Spinal cord (tissue), 10 donors: Measurements from ENCODE around the gene ADI1. TPM values are rescaled to one million over a fixed set of nuclear protein-coding genes. Genes with fewer than 3 reads are reported as not detected.

ENCODE experiments used
- DNase-seq, 6 donors: peaks; one replicate each; pipeline versions ENCODE4 v3.0.0 to v3.0.0-alpha.2; 2013 to 2015; ENCODE audit warnings: low spot score in 6 of 6, low read depth in 4 of 6
- H3K27ac ChIP-seq: one replicate; pipeline ENCODE4 v1.5.1; 2013; ENCODE audit warnings: low read depth, low read length, control low read depth
- H3K27me3 ChIP-seq: one replicate; pipeline ENCODE4 v1.6.1; 2013; ENCODE audit warnings: low read length; ENCODE audit not compliant: control insufficient read depth, insufficient read depth
- H3K36me3 ChIP-seq: one replicate; pipeline ENCODE4 v1.6.1; 2013; ENCODE audit warnings: low read length; ENCODE audit not compliant: control insufficient read depth, insufficient read depth
- H3K4me1 ChIP-seq: one replicate; pipeline ENCODE4 v1.6.1; 2013; ENCODE audit warnings: low read length; ENCODE audit not compliant: control insufficient read depth, insufficient read depth
- H3K4me3 ChIP-seq: one replicate; pipeline ENCODE4 v1.5.1; 2013; ENCODE audit warnings: low read depth, low read length, control low read depth
- H3K9me3 ChIP-seq: one replicate; pipeline ENCODE4 v1.6.1; 2013; ENCODE audit warnings: low read length; ENCODE audit not compliant: control insufficient read depth, insufficient read depth
- WGBS: methylation state at CpG from one replicate; pipeline ENCODE4 v1.1.5; 2013; ENCODE audit warnings: missing lambda C conversion rate; ENCODE audit not compliant: insufficient coverage; 5-methylcytosine and 5-hydroxymethylcytosine counted together
- polyA plus RNA-seq, 2 donors: library from polyadenylated mRNA; unstranded; fragments of 120-200 nt; gene quantifications; one replicate each; pipeline ENCODE4 v1.2.1, GENCODE V29; 2013; ENCODE audit not compliant: insufficient read length in 2 of 2
- total RNA-seq, 2 donors: library from RNA; depleted of rRNA in 1 of 2; stranded (reverse); fragments of 120-200 nt in 1 of 2; fragments of >200 nt in 1 of 2; gene quantifications; one replicate each; pipeline versions ENCODE4 v1.2.3 to v1.2.4, GENCODE V29; 2013 to 2014
- donor health status: healthy.

The ADI1 gene
- total and polyA plus RNA-seq, 4 donors: 28.8 to 84.4 (median 43.1) TPM

DNA sequence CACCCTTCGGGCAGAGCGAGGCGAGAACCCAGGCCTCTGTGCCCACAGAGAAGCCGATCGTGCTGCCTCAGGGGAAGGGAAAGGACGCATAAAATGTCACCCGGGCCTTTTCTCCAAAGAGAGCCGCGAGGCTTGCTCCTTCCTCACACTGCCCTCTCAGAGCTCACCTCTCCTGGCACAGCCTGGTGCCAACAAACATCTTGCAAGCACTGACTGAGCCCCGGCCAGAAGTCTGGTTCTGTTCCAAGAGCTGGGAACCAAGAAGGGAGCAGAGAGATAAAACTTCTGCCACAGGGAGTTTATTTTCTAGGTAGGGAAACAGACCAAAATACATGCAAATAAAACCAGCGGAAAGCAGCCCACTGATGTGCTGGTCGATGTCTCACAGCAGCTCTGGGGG is 13.6 kb upstream of the ADI1 start:
- WGBS: 96% methylated on average over 10 of the region's 12 CpGs
- Histone ChIP-seq H3K9me3 (no peaks in the 10 kb centered on the region), H3K4me1 (peaks cover 11% of the 10 kb centered on the region), H3K27ac (no peak overlapping the region), H3K27me3 (no peaks in the 10 kb centered on the region), H3K36me3 (peaks cover 30% of the 10 kb centered on the region), H3K4me3 (no peak overlapping the region)
- no peak for DNase-seq

- no peaks in the 10 kb centered on the region for H3K27me3 ChIP-seq
- H3K27ac ChIP-seq: no peak overlapping the region
- WGBS: 95% methylated on average over 12 of the region's 24 CpGs
- peaks cover 8% of the 10 kb centered on the region for H3K4me1 ChIP-seq
- H3K36me3 ChIP-seq: peaks cover 34% of the 10 kb centered on the region
- no peak for DNase-seq
- H3K9me3 ChIP-seq: no peaks in the 10 kb centered on the region
- no peak overlapping the region for H3K4me3 ChIP-seq
Observed at GRCh38 chr2:3529316-3530025, 10.1 kb upstream of the ADI1 start.

DNA sequence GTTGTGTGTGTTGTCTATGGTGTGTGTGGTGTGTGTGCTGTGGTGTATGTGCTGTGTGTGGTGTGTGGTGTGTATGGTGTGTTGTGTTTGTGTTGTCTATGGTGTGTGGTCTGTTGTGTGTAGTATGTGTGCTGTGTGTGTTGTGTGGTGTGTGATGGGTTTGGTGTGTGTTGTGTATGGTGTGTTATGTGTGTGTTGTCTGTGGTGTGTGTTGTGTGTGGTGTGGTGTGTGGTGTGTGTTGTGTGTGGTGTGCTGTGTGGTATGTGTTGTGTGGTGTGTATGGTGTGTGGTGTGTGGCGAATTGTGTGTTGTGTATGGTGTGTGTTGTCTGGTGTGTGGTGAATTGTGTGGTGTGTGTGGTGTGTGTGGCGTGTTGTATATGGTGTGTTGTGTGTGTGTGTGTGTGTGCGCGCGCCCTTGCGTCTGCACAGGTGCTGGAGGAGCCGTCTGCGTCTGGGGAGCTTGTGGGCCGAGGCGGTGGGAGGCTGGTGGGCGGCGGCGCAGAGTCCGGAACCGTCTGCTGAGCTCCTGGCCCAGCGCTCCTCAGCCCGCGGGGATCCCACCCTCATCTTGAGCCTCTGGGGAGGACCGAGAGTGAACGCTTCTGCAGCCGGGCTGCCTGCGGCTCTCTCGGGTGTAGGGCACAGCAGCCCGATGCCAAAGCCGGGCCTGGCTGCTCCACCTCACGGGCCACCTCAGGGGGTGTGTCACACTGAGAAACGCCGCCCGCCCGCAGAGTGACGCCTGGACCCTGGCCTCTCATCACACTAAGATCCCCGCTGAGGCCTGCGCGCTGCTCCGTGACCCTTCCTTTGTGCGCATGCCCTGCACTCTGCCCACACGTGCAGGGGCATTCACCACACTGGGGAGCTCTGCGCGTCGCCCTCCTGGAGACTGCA is 8.8 kb upstream of the ADI1 start:
- 82% methylated on average over 40 of the region's 40 CpGs for WGBS
- Histone ChIP-seq H3K4me3 (no peak overlapping the region), H3K27me3 (no peaks in the 10 kb centered on the region), H3K36me3 (peaks cover 28% of the 10 kb centered on the region), H3K27ac (no peak overlapping the region), H3K4me1 (peaks cover 8% of the 10 kb centered on the region), H3K9me3 (no peaks in the 10 kb centered on the region)
- no peak for DNase-seq

DNA sequence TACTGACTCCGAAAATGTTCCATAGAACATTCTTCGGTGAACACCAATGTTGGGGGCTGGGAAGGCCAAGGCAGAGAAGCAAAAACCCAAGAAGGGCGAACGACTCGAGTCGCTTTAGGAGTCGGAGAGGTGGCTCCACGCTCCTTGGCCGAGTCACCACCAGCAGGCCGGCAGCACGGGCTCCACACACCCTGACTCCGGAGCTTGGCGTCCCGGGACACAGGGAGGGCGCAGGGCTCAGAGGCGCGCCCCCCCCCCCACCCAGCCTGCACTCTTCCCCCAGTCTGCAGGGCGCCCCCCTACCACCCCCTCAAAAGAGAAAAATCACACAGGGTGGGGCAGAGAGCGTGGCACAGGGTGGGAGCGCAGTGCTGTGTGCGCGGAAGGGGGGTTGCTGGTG is 7.5 kb upstream of the ADI1 start:
- WGBS: 92% methylated on average over 16 of the region's 22 CpGs
- no peak for DNase-seq
- H3K27ac ChIP-seq: no peak overlapping the region
- peaks cover 8% of the 10 kb centered on the region for H3K4me1 ChIP-seq
- no peak overlapping the region for H3K4me3 ChIP-seq
- no peaks in the 10 kb centered on the region for H3K27me3 ChIP-seq
- no peaks in the 10 kb centered on the region for H3K9me3 ChIP-seq
- H3K36me3 ChIP-seq: peaks cover 22% of the 10 kb centered on the region

DNA sequence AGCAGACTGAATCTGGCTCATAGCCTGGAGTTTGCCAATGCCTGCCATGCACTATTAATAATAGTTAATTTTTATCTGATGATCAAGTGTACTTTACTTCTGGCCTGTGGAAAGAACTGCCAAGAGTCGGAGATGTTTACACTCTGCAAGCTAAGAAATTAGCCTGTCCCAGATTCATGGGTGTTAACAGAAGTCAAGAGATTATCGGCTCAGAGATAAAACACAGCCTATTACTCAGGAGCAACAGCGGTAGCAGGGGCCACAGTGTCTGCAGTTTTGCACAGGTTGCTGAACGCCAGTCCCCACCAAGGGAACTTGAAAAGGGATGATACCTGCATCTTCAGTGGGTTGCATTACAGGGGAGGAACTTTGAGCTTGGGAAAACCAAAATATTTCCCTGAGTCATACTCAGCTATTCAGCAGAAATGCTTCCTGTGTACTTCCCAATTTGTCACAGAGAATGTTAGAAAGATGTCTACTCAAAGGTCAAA is 4.3 kb upstream of the ADI1 start:
- WGBS: 93% methylated on average over 2 of the region's 4 CpGs
- Histone ChIP-seq H3K27ac (no peak overlapping the region), H3K4me1 (peaks cover 17% of the 10 kb centered on the region), H3K36me3 (peaks cover 13% of the 10 kb centered on the region), H3K27me3 (no peaks in the 10 kb centered on the region), H3K9me3 (no peaks in the 10 kb centered on the region), H3K4me3 (no peak overlapping the region)
- no peak for DNase-seq

DNA sequence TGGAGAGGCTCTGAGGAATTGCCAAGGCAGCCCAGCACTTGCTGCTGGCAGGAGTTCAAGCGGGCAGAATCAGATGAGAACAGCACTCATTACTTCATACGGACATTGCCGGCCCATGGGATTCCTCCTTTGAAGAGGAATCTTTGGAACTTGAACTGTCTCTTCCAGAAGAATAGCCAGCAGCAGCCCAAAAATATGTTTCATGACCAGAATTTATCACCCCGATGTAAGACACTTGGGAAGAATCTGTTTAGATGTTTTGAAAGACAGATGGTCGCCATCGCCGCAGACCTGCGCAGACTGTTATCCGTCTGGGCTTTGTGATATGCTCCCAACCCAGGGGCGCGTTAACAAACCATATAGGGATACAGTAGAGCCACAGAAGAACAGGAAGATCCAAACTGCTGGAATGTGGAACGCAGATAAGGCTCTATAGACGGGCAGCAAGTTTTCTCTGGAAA is 3.7 kb upstream of the ADI1 start:
- peaks cover 7% of the 10 kb centered on the region for H3K36me3 ChIP-seq
- no peaks in the 10 kb centered on the region for H3K9me3 ChIP-seq
- no peak overlapping the region for H3K4me3 ChIP-seq
- peaks cover 15% of the 10 kb centered on the region for H3K4me1 ChIP-seq
- H3K27me3 ChIP-seq: no peaks in the 10 kb centered on the region
- WGBS: 84% methylated on average over 9 of the region's 13 CpGs
- H3K27ac ChIP-seq: no peak overlapping the region
- peak in 2 of 6 donors; percentile 46 to 61 for DNase-seq

GRCh38 chr2:3520591-3520990 is 1.3 kb upstream of the ADI1 start:
- DNase-seq: no peak
- H3K4me1 ChIP-seq: peaks cover 15% of the 10 kb centered on the region
- WGBS: 98% methylated on average over 6 of the region's 6 CpGs
- no peaks in the 10 kb centered on the region for H3K27me3 ChIP-seq
- no peaks in the 10 kb centered on the region for H3K9me3 ChIP-seq
- H3K27ac ChIP-seq: no peak overlapping the region
- peaks cover 3% of the 10 kb centered on the region for H3K36me3 ChIP-seq
- H3K4me3 ChIP-seq: no peak overlapping the region

DNA sequence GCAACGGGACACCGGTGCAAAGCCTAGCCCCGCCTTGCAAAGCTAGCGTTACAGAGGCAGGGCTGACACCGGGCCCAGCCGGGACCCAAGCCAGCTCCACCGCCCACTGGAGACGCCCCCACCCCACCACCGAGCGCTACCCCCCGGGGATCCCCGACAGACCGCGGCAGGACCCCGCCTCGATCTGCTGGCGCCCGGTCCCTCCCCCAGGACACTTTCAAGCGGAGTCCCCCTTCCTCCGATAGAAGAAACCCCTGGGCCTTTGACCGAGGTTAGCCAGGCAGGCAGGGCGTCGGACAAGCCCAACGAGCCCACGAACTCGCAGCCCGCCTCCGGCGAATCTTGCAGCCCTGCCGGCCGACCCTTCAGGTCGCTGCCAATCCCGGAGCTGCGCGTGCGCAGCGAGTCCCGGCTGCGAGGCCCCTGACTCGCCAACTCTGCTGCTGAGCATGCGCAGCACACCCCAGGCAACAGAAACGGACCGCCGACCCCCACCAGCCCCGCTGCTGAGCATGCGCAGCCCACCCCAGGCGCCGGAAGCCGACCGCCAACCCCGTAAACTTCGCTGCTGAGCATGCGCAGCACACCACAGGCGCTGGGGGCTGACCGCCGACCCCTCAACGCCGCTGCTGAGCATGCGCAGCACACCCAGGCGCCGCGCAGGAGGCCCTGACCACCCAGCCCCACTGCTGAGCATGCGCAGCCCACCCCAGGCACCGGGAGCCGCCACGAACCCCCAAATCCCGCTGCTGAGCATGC is 656 bp downstream of the ADI1 start:
- peaks cover 11% of the 10 kb centered on the region for H3K4me1 ChIP-seq
- H3K9me3 ChIP-seq: no peaks in the 10 kb centered on the region
- H3K36me3 ChIP-seq: peaks cover 3% of the 10 kb centered on the region
- peak; percentile 96 to 100 (median 98) for DNase-seq
- peak overlapping the region; percentile 98 for H3K27ac ChIP-seq
- H3K27me3 ChIP-seq: no peaks in the 10 kb centered on the region
- under 1% methylated on average over 67 of the region's 67 CpGs for WGBS
- peak overlapping the region; percentile 81 for H3K4me3 ChIP-seq

- no peaks in the 10 kb centered on the region for H3K27me3 ChIP-seq
- WGBS: 0% methylated on average over 1 of the region's 3 CpGs
- H3K9me3 ChIP-seq: no peaks in the 10 kb centered on the region
- H3K36me3 ChIP-seq: peaks cover 3% of the 10 kb centered on the region
- peak overlapping the region; percentile 81 for H3K4me3 ChIP-seq
- H3K27ac ChIP-seq: peak overlapping the region; percentile 98
- DNase-seq: no peak
- peaks cover 11% of the 10 kb centered on the region for H3K4me1 ChIP-seq
Observed at GRCh38 chr2:3517948-3518495, 1.3 kb downstream of the ADI1 start.
